Erythroblast (primary cell): ENCODE measurements around the gene DDI1.

ENCODE experiments used
- GATA1 ChIP-seq: IDR thresholded peaks from 2 replicates; pipeline ENCODE4 v1.6.1; 2011; ENCODE audit warnings: low read depth, mild to moderate bottlenecking, control low read depth, low read length, moderate library complexity
- POLR2A ChIP-seq: IDR thresholded peaks from 2 replicates; pipeline ENCODE4 v1.6.1; 2011; ENCODE audit warnings: mild to moderate bottlenecking, low read length

DNA sequence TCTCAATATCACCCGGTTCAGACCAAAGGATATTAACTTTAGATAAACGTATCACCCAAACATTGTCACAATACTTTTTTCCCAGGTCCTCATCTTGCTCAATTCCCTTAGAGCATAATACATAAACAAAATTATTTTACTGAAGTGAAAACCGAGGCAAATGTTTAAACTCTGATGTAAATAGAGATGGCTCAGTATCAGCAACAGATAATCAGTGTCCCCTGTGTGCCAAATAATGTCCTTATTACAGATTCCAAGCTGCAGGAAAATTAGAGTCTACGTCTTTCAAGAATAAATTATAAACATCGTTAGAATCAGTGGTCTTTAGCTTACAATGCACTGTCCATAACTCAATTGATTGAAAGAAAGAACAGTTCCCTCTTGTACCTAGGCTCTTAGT is 50.2 kb downstream of the DDI1 start:
- no peak for TF ChIP-seq POLR2A
- no peak for TF ChIP-seq GATA1
